HepG2 (cell line): ENCODE data around the gene IGDCC3. TPM values are rescaled to one million over a fixed set of nuclear protein-coding genes. Genes with fewer than 3 reads are reported as not detected.

Experiments used
- HMGA1 ChIP-seq: sonication (generic); formaldehyde crosslinking; conservative IDR thresholded peaks from 2 replicates; pipeline ENCODE4 v1.4.0; 2020; ENCODE audit warnings: missing genetic modification reagents
- PBX2 ChIP-seq: IDR thresholded peaks from 2 replicates; pipeline ENCODE4 v1.6.1; 2016; ENCODE audit warnings: control low read depth
- SP1 ChIP-seq, 2 experiments: fragments of 450-650 bp in 1 of 2; sonication (generic) in 1 of 2; formaldehyde crosslinking in 1 of 2; IDR thresholded peaks; 2 replicates each; pipeline versions ENCODE4 v1.4.0 to v1.6.1; 2016 to 2020; ENCODE audit warnings: missing genetic modification reagents in 1 of 2
- ZNF205 ChIP-seq: IDR thresholded peaks from 2 replicates; pipeline ENCODE4 v1.6.1; 2018; ENCODE audit warnings: missing biosample characterization, missing genetic modification reagents
- polyA plus RNA-seq, 8 experiments: library from polyadenylated mRNA; depleted of rRNA in 3 of 8; stranded (reverse) in 7 of 8; unstranded in 1 of 8; fragments of >200 nt; fragmentation: Illumina TruSeq in 4 of 8; extraction: Trizol in 4 of 8; gene quantifications; 2 replicates each; pipeline versions ENCODE4 v1.2.1 to v1.2.3, GENCODE V29; 2011 to 2016; ENCODE audit warnings: low read depth in 4 of 8, missing spikeins in 1 of 8, mixed read lengths in 1 of 8; ENCODE audit not compliant: insufficient read depth in 1 of 8
- total RNA-seq, 5 experiments: library from RNA; depleted of rRNA; stranded (reverse); fragments of >200 nt; fragmentation: Illumina TruSeq; extraction: Trizol; gene quantifications; 2 replicates each; pipeline ENCODE4 v1.2.3, GENCODE V29; 2016; ENCODE audit warnings: low read depth in 1 of 5
- TF ChIP-seq, protein P1 (sequence below), 2 experiments: fragments of 450-650 bp in 1 of 2; sonication (generic) in 1 of 2; formaldehyde crosslinking in 1 of 2; IDR thresholded peaks; 2 replicates each; pipeline versions ENCODE4 v1.6.1 to v1.8.0; 2016 to 2022; ENCODE audit warnings: antibody characterized with exemption in 1 of 2, mild to moderate bottlenecking in 1 of 2, missing genetic modification reagents in 1 of 2

Gene IGDCC3
- total and polyA plus RNA-seq, 2 of the 13 experiments (the other 11 are each of a cell fraction or from before 2014, with no cell fraction given) = 30.1 to 51.8 TPM

DNA sequence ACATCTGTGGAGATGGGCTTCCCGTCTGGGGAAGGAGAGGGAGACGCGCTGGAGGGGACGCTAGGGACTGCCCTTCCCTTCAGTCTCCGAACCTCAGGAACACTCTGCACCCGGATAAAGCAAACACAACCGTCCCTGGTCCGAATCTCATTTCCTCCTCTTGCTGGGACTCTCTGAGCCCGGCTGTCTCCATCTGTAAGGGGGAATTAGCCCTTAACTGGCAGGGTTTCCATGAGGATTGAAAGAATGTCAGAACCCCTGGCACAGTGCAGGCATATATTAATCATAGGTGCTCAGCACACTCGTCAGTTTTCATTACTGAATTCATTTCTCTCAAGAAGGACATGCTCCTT lies 19.1 kb upstream of the IGDCC3 start (continued):
- TF ChIP-seq, protein P1, sequence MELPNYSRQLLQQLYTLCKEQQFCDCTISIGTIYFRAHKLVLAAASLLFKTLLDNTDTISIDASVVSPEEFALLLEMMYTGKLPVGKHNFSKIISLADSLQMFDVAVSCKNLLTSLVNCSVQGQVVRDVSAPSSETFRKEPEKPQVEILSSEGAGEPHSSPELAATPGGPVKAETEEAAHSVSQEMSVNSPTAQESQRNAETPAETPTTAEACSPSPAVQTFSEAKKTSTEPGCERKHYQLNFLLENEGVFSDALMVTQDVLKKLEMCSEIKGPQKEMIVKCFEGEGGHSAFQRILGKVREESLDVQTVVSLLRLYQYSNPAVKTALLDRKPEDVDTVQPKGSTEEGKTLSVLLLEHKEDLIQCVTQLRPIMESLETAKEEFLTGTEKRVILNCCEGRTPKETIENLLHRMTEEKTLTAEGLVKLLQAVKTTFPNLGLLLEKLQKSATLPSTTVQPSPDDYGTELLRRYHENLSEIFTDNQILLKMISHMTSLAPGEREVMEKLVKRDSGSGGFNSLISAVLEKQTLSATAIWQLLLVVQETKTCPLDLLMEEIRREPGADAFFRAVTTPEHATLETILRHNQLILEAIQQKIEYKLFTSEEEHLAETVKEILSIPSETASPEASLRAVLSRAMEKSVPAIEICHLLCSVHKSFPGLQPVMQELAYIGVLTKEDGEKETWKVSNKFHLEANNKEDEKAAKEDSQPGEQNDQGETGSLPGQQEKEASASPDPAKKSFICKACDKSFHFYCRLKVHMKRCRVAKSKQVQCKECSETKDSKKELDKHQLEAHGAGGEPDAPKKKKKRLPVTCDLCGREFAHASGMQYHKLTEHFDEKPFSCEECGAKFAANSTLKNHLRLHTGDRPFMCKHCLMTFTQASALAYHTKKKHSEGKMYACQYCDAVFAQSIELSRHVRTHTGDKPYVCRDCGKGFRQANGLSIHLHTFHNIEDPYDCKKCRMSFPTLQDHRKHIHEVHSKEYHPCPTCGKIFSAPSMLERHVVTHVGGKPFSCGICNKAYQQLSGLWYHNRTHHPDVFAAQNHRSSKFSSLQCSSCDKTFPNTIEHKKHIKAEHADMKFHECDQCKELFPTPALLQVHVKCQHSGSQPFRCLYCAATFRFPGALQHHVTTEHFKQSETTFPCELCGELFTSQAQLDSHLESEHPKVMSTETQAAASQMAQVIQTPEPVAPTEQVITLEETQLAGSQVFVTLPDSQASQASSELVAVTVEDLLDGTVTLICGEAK (IDR thresholded peaks at IDR 0.05) = no peak
- TF ChIP-seq, protein P1 (CRISPR knock-in tag; IDR thresholded peaks at IDR 0.05) = no peak
- TF ChIP-seq HMGA1 (CRISPR knock-in tag) (no peak), ZNF205 (no peak), PBX2 (CRISPR knock-in tag) (no peak), SP1 (IDR thresholded peaks at IDR 0.05) (no peak), SP1 (CRISPR knock-in tag; IDR thresholded peaks at IDR 0.05) (no peak)
